CD4-positive, alpha-beta T cell treated with Interleukin-6 for 4 hours (primary cell): ENCODE measurements around the gene TXN2.
"Not testable (repeated sequence)": the region's sequence is repeated elsewhere in the genome, so short reads cannot be mapped to it uniquely, and the experiment has no call there.

Experiments
- DNase-seq: peaks from one replicate; pipeline ENCODE4 v3.0.0-alpha.2; 2020; ENCODE audit warnings: mixed read lengths

The TXN2 gene, protein sequence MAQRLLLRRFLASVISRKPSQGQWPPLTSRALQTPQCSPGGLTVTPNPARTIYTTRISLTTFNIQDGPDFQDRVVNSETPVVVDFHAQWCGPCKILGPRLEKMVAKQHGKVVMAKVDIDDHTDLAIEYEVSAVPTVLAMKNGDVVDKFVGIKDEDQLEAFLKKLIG

DNA sequence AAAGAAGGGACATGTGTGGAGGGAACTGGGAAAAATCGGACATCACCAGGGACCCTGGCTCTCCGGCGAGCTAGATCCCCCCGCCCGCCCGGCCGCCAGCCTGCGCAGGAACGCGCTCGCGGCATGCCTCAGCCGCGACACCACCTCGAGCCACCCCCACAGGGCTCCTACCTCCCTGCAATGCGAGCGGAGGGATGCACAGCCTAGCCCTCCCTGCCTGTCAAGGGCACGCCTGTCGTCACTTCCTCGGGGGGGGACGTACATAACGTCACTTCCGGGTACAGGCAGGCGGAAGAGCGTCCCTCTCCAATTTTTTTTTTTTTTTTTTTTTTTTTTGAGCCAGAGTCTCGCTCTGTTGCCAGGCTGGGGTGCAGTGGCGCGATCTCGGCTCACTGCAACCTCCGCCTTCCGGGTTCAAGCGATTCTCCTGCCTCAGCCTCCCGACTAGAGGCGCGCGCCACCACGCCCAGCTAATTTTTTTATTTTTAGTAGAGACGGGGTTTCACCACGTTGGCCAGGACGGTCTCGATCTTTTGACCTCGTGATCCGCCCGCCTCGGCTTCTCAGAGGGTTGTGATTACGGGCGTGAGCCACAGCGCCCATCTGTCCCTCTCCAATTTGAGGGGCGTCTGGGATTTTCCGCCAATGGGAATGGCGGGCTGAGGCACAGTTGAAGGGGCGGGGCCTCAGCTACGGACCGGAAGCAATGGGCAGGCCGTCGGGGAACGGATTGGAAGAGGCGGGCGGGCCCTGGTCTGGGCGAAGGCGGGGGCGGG lies at the start of gene TXN2:
TSS of gene TXN2 (minus strand) at position 248 of the 776 bp plus-strand sequence. CDS start 803 bp downstream, outside the sequence.
- peak; percentile 97 for DNase-seq

DNA sequence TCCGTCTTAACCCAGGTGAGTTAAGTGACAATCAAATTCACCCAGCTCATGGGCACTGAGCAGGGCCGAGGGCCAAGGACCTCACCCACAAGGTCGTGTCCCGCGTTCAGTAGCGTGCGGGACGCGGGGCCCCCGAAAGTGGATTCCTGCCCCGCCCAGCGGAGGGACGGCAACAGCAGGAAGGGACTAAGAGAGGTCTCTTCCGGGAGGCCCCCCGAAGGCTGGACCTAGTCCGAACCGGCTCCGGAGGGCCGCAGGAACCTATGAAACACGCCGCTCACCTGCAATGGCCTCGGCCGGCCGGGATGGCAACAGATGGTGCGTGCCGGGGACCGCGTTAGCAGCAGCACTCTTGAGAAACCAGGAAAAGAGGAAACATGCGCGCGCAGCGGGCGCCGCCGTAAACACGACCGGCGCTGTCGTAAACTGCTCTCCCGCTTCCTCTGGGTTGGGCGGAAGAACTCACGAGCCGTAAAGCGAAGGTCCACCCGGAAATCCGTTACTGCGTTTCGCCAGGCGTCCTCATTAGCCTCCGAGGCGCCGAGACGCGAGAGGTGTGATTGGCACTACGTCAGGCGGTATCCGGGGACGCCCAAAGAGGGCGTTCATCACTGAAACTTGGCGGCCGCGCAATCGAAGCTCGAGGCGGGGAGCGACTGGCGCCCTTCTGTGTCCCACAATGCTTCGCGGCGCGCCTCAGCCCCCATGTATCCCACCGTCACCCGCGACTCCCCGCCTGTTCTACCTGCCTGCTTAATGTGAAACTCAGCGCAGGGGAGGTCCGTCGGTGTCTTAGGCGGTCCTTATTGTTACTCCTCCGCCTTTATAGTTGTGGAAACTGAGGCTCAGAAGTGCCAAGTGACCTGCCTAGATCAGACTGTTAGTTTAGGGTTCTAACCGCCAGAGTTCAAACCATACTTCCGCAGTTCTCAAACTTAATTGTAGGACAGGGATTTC lies 47.6 kb upstream of the TXN2 start, which contains the start of gene EIF3D:
TSS of gene EIF3D (minus strand) at position 372 of the 957 bp plus-strand sequence. CDS start 3,045 bp downstream, outside the sequence.
- DNase-seq = peak; percentile 97

DNA sequence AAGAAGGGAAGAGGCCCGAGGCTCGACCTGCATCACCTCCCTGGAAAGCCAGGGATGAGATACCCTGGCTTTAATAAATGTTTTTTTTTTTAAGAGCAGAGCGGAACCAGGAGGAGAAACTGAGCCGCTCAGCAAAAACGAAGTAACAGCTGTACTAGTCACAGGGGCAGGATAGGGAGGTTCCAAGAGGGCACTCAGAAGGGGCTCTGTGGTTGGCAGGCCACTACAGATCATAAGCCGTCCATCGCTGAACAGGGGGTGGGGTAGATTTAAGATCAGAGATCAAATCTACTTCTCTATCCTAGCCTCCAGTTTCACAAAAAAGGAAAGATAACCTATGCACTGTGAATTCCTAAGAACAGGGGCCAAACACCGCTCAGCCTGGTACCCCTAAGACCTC lies 46.9 kb upstream of the TXN2 start:
- no peak for DNase-seq

DNA sequence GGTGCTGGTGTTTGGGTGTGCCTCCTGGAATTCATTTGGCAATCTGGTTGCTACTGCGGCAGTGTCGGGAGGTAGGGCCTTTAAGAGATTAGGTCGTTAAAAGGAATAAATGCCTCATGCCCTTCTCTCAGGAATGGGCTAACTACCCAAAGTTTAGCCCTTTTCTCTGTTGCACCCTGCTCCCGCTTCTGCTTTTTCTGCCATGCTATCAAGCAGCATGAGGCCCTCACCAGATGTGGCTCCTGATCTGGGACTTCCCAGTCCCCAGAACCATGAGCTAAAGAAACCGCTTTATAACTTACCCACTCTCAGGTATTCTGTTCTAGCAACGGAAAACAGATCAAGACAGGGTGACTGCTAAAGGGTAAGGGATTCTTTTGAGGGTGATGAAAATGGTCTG lies 41.2 kb upstream of the TXN2 start:
- DNase-seq = no peak

DNA sequence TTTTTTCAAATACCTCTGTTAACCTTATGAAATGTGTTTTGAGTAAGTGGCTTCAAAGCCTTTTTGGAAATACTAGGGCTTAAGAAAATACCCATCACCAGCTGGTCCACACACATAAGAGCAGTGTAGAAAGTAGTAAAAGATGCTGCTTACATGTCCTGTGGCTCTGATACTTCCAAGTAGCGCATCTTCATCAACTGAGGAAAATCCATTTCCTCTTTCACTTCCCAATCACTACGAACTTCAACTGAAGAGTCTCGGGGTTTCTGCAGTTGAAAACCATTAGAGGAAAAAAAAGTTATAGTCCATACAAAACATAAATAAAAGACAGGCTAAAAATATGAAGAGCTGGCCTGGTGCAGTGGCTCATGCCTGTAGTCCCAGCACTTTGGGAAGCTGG lies 39.0 kb upstream of the TXN2 start:
- no peak for DNase-seq

DNA sequence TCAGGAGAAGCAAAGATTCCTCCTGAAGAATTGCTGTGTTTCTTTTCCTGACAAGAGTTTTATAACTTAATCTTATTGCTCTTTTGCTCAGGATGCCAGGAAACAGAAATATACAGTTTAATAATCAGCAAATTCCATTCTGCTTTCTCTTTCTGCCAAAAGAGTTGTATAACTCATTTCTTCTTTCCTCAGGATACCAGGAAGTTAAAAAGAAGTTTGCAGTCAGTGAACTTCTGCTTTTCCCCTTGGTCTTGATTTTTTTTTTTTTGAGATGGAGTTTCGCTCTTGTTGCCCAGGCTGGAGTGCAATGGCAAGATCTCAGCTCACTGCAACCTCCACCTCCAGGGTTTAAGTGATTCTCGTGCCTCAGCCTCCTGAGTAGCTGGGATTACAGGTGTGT lies 38.5 kb upstream of the TXN2 start:
- not testable (repeated sequence) for DNase-seq

DNA sequence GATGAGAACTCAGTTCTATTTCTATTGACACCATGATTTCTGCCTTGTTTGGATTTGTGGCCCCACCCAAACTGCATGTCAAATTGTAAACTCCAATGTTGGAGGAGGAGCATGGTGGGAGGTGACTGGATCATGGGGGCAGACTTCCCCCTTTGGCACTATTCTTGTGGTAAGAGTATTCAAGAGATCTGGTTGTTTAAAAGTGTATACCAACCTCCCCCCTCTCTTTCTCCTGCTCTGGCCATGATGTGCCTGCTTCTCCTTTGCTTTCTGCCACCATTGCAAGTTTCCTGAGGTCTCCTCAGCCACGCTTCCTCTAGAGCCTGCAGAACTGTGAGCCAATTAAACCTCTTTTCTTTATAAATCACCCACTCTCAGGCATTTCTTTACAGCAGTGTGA lies 33.3 kb upstream of the TXN2 start:
- DNase-seq = no peak

DNA sequence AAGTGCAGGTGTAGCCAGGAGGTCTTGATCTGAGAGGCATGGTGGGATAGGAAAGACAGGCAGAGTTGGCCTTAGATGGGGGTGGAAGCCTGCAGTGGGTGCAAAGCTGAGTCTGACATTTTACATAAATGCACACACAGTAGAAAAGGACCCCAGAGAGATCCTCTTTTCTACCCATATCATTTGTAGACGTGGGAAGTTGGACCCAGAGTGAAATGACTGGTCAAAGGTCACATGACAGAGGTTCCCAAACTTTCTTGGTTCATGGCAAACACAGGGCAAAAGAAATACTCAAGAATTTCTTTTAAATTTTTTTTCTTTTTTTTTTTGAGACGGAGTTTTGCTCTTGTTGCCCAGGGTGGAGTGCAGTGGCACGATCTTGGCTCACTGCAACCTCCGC lies 31.6 kb upstream of the TXN2 start:
- DNase-seq = no peak

DNA sequence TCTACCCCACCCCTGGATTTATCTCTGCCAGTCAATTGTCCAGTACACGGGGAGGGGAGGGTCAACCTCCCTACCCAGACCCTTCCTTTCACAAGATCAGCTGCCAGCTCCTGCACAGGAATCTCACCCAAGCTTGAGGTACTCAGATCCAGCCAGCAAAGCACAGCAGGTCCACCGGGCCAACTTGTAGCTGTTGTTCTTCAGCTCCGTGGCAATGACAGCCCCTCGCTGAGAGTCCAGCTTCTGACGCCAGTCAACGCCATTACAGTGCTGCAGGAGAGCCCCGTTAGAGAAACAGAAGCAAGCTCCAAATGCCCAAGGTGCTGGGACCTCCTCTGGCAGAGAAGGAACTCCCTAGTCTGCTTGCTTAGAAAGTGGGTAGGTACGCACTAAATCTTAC lies 30.9 kb upstream of the TXN2 start:
- DNase-seq = no peak

DNA sequence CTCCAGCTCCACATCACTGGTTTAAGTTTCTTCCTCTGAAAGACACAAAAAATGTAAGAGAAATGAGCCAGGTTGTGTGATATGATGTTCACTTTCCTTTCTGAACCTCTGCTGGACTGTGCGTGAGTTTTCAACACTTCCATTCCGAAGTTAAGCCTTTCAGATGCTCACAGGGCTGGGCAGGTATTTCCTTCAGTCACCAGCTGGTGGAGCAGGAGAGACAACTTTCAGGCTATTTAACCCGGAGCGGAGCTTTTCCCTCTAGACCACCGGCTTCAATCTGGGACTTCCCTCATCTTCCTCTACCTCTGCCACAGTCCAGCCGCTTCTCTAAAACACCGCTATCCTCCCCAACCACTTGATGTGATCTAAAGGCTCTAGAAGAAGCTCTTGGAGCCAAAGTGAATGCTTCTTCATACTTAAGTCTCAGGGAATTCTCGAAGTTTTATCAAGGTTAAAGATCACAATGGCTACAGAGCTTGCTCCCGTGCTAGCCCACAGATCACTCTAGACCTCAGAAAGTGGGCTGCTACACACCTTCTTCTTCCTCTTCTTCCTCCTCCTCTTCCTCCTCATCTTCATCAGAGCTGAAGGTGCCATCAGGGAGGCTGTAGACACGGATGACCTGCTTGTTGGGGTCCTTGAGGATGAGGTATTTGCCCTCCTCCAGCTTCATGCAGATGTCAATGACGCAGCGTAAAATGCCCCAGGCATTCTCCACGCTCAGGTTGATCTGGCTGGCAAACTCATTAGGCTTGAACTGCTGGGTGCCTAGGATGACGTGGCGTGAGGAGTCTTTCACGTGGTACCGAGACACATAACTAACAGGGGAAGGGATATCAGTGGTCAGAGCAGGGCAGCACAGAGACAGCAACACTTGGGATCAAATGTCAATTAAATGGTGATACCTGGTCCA lies 29.8 kb upstream of the TXN2 start:
- DNase-seq = peak; percentile 39

DNA sequence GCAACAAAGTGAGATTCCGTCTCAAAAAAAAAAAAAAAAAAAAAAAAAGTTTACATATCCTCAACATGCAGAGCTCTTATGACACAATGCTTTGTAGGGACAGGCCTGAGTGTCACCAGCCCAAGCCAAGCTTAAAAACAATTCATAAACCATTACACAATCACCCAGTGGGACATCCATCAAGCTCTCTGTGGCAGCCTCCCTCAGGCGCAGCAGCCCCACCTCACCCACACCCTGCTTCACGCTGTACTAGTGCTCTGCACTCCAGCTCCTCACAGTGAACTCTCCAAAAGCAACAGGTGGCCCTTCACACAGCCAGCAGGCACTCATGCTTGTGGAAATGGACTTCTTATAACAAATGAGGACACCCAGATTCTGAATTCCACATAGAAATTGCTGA lies 28.9 kb upstream of the TXN2 start:
- DNase-seq = no peak

DNA sequence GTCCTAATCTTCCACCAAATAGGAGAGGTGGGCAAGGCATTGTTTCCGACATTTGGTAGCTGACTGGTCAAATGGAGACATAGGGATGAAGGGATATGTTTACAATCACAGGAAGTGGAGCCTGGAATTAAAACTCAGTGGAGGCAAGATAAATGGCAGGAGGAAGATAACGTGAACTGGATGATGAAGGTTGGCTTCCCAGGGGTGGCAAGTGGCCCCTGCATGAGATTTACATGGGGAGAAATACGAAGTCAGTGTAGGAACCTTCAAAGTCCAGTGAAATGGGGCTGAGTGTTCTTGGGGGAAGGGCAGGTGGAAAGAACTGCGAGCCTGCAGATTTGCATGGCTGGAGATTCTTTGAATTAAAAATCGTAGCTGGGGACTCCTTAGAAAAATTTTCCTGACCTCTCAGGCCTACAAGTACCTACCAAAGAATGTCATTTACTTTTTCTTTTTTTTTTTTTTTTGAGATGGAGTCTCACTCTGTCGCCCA lies 26.1 kb upstream of the TXN2 start:
- no peak for DNase-seq

DNA sequence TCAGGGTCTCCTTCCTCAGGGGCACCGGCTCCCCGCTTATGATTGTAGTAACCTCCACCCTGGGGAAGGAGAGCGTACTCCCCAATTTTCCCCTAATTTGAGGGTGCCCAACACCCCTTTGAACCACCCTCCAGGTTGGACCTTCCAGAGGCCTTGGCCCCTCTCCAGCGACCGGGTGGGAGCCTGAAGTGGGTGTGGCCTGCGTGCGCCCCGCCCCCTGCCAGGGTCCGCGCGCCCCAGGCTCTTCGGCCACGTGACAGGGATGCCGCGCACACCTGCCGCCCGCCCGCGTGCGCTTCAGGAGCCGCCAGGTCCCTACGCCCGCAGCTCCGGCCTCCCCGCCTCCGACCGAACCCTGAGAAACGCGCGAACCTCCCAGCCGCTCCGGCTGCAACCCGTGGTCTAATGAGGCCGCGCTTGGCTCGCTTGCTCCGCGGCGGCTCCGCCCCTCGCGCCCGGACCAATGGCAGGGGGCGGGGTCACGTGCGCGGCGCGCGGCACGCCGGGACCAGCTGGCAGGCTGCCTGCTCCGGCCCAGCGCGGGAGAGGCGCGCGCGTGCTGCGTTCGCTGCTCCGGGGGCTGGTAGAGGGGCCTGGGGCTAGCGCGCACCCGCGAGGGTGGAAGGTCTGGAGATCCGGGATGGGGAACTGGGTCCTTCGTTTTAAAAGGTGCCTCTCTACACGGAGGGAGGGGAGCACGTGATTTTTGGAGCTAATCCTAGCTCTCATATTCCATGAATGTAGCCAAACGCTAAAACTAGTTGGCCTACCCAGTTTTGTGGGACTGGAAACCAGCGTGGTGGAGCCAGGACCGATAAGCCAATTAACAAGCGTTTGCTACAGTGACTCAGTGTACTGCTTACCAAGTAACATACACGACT lies 25.4 kb upstream of the TXN2 start, which contains the start of gene FOXRED2:
TSS of gene FOXRED2 (minus strand) at position 404 of the 881 bp plus-strand sequence. CDS start 618 bp downstream, outside the sequence.
- DNase-seq = peak; percentile 91

DNA sequence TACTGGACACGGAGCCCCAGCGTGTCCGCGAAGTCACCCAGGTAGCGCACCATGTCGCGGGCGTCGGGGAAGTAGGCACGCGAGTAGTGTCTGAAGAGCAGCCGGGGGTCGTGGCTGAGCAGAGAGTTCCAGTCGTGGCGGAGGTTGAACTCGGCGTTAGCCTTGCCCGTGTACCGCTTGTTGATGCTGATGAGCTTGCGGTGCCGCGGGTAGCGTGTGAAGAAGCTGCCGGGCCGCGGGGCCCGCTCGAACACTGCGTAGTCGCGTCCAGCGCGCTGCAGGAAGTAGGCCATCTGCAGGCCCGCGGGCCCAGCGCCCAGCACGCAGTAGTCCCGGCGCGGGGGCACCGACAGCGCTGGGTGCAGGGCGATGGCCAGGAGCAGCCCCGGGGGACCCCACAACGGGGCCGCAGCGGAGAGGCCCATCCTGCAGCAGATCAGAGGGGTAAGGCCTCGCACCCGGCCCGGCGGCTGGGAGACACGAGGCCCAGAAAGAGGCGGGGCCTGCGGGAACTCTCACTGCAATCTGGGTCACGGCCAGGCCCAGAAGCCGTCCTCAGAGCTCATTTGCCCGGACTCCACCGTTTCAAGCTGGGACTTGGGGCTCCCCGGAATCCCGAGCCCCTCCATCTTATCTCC lies 24.7 kb upstream of the TXN2 start:
- DNase-seq = no peak

DNA sequence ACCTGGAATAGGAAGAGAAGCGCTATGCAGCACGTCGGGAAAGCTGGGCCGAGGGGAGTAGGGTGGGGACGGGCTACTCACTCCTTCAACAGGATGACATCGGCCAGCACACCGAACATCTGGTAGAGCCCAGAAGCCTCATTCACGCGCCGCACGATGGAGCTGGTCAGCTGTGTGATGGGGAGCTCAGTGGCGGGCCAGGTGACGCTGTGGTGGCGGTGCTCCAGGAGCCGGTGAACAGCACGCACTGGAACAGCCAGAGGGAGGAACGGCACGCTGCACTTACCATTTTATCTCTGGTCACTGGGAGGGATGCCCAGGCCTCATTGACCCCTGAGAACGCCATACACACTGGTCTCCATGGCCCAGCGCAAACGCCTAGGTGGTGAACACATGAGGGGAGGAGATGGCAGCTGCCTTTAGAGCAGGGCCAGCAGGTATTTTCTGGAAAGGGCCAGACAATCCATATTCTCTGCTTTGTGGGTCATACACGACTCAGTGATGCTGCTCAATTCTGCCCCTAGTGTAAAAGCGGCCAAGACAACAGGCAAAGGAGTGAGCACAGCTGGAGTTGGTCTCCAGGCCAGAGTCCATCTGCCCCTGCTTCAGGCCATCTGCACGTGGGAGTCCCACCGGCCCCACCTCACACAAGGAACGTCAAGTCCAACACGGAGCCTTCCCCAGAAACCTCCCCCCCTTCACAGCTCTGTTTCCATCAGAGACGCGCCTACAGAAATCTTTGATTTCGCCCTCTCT lies 16.6 kb upstream of the TXN2 start:
- no peak for DNase-seq

DNA sequence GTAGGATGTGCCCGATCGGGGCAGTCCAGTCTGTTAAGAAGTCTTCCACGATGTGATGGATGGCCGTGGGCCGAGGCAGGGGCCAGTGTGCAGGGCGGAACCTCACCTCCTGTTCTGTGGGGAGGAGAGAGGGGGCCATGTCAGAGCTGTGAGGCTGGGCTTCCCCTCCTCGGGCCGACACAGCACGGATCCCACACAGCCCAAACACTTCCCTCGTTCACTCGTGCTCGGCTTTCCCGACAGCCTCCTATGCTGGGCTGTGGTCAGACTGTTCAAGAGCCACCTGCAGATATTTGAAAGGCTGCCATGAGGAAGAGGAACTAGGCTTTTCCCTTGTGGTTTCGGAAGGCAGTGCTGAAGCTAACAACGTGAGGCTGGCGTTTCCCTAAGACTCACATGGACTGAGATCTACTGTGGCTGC lies 12.3 kb upstream of the TXN2 start:
- DNase-seq = no peak

DNA sequence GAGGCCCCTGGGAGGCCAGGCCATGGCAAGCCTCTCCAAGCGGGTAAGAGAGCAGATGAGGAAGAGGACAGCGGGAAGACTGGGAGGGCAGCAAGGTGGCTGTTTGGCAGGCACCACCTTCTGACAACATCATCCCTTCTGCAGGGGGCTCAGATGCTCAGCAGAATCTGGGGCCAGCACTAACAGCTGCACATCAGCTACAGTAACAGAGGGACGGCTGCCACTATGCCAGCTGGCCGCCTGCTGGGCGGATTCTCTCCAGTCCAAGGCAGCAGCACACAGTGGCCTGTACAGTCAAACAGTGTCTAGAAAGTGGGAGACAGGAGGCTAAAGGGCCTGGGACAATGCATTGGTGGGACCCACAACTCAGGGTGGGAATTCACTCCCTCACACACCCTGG lies 10.7 kb upstream of the TXN2 start:
- DNase-seq = no peak

DNA sequence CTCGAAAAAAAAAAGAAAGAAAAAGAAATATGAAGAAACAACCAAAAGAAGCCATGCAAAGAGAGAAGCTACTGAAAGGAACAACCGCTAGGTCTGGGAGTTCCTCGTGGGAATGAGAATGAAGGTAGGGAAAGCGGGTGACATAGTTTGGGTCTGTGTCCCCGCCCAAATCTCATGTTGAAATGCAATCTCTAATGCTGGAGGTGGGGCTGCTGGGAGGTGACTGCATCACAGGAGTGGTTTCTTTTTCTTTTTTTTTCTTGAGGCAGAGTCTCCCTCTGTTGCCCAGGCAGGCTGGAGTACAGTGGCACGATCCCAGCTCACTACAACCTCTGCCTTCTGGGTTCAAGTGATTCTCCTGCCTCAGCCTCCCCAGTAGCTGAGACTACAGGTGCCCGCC lies 9.7 kb upstream of the TXN2 start:
- no peak for DNase-seq

DNA sequence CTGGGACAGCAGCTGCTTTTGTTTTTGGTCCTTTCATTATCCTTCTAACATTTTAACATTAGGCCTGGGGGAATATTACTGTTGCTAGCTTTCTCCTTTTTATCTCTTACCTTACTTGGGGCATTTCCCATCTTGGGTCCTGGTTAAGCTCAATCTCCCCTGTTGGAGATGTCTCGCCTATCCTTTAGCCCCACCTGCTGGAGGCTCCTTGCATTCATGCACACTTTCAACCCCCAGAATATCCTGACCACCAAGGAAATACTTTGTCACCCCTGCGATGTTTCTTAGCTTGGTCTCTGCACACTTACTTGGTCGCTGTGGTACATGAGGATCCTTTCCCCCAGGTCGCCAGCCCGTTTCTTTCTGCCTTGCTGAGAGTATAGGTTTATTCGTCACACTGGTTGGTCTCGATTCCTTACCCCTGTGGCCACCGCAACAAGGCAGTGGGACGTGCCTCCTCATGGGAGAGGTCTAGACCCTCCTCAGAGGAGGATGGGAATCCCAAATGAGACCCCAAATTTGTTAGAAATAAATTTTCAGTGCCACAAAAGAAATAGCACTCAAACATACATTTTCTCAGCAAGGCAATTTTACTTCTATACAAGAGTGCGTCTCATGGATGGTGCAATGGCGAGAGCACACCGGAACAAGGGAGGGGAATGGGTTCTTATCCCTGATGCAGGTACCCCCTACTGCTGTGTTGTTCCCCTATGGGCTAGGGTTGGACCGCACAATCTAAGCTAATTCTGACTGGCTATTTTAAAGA lies 5.4 kb upstream of the TXN2 start:
- peak; percentile 78 for DNase-seq
